Activated naive CD4-positive, alpha-beta T cell treated with anti-CD3 and anti-CD28 coated beads, Interleukin-2, amount 10 ng/mL, durations not matched to agents 7 days and 5 days (primary cell): Measurements from ENCODE around the gene PSMD13.

Source experiments
- CTCF ChIA-PET: fragments of 350-600 bp; sonication (Branson Sonifier 250); formaldehyde crosslinking; loops from one replicate; lab custom pipeline; 2021; ENCODE audit warnings: antibody characterized with exemption; lab: Charles Lee
- DNase-seq: peaks from one replicate; pipeline ENCODE4 v3.0.0-alpha.2; 2020
- H3K27ac Mint-ChIP-seq: one replicate; pipeline ENCODE4 v1.8.0; 2021; ENCODE audit warnings: mild to moderate bottlenecking, moderate library complexity, mixed read lengths
- H3K27me3 Mint-ChIP-seq: one replicate; pipeline ENCODE4 v1.8.0; 2021; ENCODE audit warnings: mild to moderate bottlenecking, mixed read lengths
- H3K36me3 Mint-ChIP-seq: one replicate; pipeline ENCODE4 v1.8.0; 2021; ENCODE audit warnings: mixed read lengths
- H3K4me1 Mint-ChIP-seq: one replicate; pipeline ENCODE4 v1.8.0; 2021; ENCODE audit warnings: mixed read lengths
- H3K4me3 Mint-ChIP-seq: one replicate; pipeline ENCODE4 v1.8.0; 2021; ENCODE audit warnings: mild to moderate bottlenecking, moderate library complexity, mixed read lengths
- H3K9me3 Mint-ChIP-seq: one replicate; pipeline ENCODE4 v1.8.0; 2021; ENCODE audit warnings: mixed read lengths

Gene PSMD13

GRCh38 chr11:299081-299891 is 62.5 kb downstream of the PSMD13 start, which contains the start of gene IFITM5:
Gene IFITM5, minus strand, starts transcription at chr11:299526. Its CDS starts 36 bp downstream, at chr11:299490.
- Mint-ChIP-seq H3K27ac (no peak within 1 kb of the TSS), H3K4me3 (no peak within 1 kb of the TSS), H3K9me3 (no peaks in the 10 kb centered on the region), H3K27me3 (peaks cover 48% of the 10 kb centered on the region), H3K4me1 (peaks cover 35% of the 10 kb centered on the region), H3K36me3 (peaks cover 5% of the 10 kb centered on the region)
- CTCF ChIA-PET: interaction anchor here (1.2 to 2.1 kb wide), 2 partner anchors 48 to 49 kb away, joined by 6 to 9 read pairs; no protein-coding TSS in a partner anchor
- DNase-seq: no peak

DNA sequence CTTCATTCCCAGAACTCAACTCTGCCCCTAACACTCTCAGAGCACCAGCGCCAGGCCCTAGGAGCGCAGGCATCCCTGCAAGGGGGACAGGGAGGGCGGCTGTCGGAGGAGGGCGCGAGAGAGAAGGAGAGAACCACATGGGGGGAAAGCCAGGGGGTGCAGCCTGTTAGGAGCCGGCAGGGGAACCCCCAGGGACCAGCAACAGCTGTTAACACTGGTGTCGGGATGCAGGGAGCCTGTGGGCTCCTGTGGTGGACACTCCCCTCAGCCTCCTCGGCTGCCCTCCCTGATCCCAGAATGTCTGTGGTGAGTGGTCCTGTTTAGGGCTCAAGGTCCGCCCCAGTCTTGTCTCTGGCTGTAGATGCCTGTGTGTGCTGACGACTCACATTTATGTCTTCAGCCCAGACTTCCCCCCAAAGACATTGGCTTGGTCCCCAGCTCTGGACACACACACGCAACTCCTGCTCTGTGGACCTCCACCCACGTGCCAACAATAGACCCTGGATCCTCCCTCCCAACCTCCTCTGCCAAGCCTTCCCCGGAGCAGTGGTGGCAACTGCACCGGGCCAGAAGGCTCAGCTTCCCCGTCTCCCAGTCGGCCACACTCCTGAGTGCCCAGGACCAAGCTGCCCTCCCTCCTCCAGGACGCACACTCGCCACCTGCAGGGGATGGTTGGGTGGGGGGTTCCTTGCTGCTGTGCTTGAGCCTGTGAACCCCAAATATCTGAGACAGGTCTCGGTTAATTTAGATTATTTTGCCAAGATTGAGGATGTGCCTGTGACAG is 63.4 kb downstream of the PSMD13 start:
- Mint-ChIP-seq H3K9me3 (no peaks in the 10 kb centered on the region), H3K4me3 (no peak overlapping the region), H3K36me3 (peaks cover 3% of the 10 kb centered on the region), H3K27me3 (peaks cover 48% of the 10 kb centered on the region), H3K27ac (no peak overlapping the region), H3K4me1 (peaks cover 38% of the 10 kb centered on the region)
- CTCF ChIA-PET: interaction anchor here (1.5 to 2.1 kb wide), 2 partner anchors 49 to 69 kb away, joined by 3 to 9 read pairs; no protein-coding TSS in a partner anchor
- DNase-seq: peak; percentile 55
